GM18909 (cell line): ENCODE measurements around the gene HSPA4.
A peak's percentile ranks its signal among the peaks of the same experiment; 100 is the strongest.
"Not testable (repeated sequence)": the region's sequence is repeated elsewhere in the genome, so short reads cannot be mapped to it uniquely, and the experiment has no call there.

Experiments
- ATAC-seq: cut with Tn5 transposase; IDR thresholded peaks from one replicate; pipeline ENCODE4 v1.9.1; 2021; ENCODE audit warnings: mild to moderate bottlenecking; ENCODE audit not compliant: unreplicated experiment, poor library complexity

The HSPA4 gene

DNA sequence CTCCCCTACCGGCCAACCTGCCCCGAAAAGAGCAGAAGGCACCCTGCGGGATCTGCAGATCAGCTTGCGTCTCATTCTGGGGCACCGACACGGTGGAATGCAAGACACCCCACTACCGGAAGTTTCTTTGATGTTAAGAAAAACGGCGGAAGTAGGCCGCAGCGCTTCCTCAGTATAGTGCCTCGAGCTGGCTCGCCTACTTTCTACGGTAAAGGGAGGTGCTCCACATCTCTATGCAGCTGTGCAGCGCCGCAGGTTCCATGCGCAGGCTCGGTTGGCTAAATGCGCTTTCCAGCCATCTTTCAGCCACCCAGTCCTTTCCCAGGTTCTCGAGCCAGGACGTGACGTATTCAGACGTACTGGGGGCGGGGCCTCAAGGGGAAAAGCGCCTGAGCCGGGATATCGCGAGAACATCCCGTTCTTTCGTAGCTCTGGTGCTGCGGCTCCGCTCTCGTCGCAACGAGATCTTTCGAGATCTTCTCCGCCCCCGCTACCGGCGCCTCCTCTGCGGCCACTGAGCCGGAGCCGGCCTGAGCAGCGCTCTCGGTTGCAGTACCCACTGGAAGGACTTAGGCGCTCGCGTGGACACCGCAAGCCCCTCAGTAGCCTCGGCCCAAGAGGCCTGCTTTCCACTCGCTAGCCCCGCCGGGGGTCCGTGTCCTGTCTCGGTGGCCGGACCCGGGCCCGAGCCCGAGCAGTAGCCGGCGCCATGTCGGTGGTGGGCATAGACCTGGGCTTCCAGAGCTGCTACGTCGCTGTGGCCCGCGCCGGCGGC, at the start of gene HSPA4:
Gene HSPA4 (plus strand): TSS at position 472 of the 775 bp plus-strand sequence. CDS start 238 bp downstream, at position 710.
- ATAC-seq: peak; percentile 89

GRCh38 chr5:133006653-133007052, 45.2 kb upstream of the HSPA4 start:
- no peak for ATAC-seq

DNA sequence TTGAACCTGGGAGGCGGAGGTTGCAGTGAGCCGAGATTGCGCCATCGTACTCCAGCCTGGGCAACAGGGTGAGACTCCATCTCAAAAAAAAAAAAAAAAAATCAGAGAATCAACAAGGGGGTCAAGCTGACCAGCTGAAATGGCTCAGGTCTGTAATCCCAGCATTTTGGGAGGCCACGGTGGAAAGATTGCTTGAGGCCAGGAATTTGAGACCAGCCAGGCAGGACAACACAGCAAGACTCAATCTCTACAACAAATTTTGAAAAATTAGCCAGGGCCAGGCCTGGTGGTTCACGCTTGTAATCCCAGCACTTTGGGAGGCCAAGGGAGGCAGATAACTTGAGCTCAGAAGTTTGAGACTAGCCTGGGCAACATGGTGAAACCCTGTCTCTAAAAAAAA, 43.4 kb upstream of the HSPA4 start:
- not testable (repeated sequence) for ATAC-seq

DNA sequence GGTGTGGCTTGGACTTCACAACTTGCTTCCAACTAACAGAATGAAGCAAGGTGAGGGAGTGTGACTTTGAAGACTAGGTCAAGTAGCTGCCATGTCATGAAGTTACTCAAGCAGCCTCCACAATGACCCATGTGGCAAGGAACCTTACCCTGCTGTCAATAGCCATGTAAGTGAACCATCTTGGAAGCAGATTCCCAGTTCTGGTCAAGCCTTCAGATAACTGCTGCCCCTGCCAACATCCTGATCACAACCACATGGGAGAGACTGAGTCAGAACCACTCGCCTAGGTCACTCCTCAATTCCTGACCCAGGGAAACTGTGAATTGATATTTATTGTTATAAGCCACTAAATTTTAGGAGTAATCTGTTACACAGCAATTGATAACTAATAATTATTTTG, 36.3 kb upstream of the HSPA4 start:
- ATAC-seq: no peak

DNA sequence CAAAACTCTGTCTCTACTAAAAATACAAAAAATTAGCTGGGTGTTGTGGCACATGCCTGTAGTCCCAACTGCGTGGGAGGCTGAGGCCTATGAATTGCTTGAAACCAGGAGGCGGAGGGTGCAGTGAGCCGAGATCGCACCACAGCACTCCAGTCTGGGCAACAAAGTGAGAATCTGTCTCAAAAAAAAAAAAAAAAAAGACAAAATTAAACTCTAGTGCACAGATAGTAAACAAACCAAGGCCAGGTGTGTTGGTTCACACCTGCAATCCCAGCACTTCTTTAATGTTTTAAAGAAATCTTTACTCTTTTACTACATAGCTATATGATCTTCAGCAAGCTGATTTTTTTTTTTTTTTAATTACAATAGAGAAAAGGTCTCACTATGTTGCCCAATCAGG, 33.8 kb upstream of the HSPA4 start:
- ATAC-seq: no peak

- not testable (repeated sequence) for ATAC-seq
These were observed 32.3 kb upstream of the HSPA4 start for GRCh38 chr5:133019471-133019870.

GRCh38 chr5:133025804-133026663, 25.8 kb upstream of the HSPA4 start, which contains the start of gene ZCCHC10:
TSS of gene ZCCHC10 (minus strand) at chr5:133026549. CDS start at chr5:133026537, 12 bp downstream.
- ATAC-seq: peak; percentile 97

DNA sequence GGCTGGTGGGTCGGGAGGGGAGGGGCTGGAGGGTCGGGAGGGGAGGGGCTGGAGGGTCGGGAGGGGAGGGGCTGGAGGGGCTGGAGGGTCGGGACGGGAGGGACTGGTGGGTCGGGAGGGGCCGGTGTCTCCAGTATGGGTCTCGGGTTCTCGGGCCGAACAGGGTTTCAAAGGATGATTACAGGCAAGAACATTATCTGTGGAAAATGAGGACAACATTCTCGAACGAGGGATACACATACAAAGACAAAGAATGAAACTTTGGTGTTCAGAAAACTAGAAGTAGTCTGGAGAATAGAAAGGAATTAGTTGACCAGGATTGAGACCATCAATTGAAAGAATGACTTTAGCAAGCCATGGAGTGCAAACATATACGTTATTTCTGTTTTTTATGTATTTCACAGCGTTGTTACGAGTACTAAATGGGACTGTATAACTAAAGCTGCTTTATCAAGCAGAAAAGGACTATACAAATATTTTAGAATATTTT, 25.1 kb upstream of the HSPA4 start:
- ATAC-seq: no peak

DNA sequence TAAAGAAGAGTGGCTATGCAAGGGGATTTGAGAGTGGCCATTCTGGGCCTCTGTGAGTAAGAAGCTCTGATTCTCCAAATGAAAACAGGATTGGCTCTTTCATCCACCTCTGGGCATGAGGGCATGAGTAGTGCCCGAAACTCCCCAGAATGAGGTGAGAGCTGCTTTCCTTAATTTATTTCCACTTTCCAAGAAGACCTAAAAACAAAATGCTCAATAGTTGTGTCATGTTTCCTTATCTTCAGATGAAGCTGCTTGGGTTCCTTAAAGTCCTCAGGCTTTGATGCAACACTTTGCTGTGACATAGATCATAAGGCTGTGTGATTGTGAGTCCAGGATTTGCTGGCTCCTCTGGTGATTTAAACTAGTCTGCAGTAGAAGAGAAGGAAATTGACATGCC, 22.4 kb upstream of the HSPA4 start:
- no peak for ATAC-seq

DNA sequence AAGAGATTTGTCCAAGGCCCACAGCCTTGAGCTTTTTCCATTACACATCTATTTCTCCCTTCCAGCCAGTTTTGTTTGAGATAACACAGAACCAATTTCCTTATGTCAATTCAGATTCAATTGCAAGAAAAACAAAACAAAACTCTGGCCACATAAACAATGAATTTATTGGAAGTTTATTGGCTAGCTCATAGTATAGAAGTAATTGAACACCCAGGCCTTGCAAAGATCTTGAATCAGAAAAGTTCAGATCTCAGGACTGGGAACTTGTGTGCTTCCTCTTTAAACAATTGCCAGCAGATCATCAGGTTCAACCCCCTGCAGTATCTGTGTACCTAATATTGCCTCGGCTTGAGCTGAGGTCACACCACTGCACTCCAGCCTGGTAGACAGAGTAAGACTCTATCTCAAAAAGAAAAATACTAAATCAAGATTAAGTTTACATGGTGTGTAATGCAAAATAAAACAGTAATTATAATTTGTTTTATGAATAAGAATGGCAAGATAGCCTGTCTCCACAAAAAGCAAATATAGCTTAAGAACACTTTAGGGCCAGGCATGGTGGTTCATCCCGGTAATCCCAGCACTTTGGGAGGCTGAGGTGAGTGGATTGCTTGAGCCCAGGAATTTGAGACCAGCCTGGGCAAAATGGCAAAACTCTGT, 21.3 kb upstream of the HSPA4 start:
- no peak for ATAC-seq

GRCh38 chr5:133032852-133033742, 18.7 kb upstream of the HSPA4 start:
- peak; percentile 54 for ATAC-seq

DNA sequence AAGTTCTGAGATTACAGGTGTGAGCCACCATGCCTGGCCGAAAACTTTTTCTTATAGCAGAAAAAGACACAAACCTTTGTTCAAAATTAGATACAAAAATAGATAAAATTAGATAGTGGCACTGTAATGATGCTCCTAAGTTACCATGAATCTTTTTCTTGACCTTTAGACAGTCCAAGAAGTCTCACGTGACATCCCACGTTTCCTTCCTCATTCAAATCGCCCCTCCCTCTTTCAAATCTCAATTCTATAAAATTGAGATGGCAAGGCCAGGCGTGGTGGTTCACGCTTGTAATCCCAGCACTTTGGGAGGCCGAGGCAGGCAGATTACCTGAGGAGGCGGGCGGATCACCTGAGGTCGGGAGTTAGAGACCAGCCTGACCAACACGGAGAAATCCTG, 17.7 kb upstream of the HSPA4 start:
- no peak for ATAC-seq

GRCh38 chr5:133035224-133035623, 16.6 kb upstream of the HSPA4 start:
- ATAC-seq: no peak

DNA sequence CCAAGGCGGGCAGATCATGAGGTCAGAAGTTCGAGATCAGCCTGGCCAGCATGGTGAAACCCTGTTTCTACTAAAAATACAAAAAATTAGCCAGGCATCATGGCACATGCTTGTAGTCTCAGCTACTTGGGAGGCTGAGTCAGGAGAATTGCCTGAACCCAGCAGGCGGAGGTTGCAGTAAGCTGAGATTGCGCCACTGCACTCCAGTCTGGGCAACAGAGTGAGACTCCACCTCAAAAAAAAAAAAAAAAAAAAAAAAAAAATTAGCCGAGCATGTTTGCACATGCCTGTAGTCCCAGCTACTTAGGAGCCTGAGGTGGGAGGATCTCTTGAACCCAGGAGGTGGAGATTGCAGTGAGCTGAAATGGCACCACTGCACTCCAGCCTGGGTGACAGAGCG, 15.1 kb upstream of the HSPA4 start:
- ATAC-seq: not testable (repeated sequence)

DNA sequence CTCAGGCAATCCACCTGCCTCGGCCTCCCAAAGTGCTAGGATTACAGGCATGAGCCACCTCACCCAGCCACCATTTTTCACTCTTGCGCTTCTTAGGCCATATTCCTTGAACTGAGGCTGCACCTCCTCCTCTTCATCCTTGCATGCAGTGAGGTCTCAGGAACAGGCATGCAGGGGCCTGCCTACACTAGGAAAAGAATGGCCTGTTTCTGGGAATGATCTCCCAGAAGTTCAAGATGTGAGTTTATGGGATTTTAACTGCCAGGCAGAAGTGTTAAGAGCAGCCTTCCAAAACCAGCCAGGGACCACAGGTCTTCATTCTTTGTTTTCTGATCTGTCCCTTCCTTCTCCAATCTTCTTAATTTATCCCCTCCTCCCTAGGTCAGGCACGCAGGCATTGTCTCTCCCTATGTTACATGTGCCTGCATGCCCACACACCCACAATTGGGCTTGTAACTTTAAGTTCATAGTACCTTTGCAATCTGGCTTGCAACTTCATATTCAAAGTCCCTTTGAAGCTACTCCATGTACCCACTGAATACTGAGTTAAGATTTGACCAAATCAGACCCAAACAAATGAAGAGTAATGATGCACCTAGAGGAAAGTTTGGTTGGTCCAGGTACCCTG, 10.5 kb upstream of the HSPA4 start:
- ATAC-seq: no peak

- ATAC-seq: no peak
These were observed 9.9 kb upstream of the HSPA4 start for GRCh38 chr5:133041910-133042309.

GRCh38 chr5:133046560-133046959, 5.3 kb upstream of the HSPA4 start:
- not testable (repeated sequence) for ATAC-seq

GRCh38 chr5:133047404-133047803, 4.4 kb upstream of the HSPA4 start:
- ATAC-seq: no peak
